Measurements from ENCODE around the gene SETBP1.

Gene SETBP1

GRCh38 chr18:44766450-44766849, 85.8 kb downstream of the SETBP1 start:
- DNase-seq = no peak

GRCh38 chr18:44767807-44768206, 87.1 kb downstream of the SETBP1 start:
- DNase-seq = no peak

- no peak for DNase-seq
Measured at GRCh38 chr18:44770641-44771040, 90.0 kb downstream of the SETBP1 start.

- no peak for DNase-seq
Measured at GRCh38 chr18:44771572-44771955, 90.9 kb downstream of the SETBP1 start.

- DNase-seq = no peak
Measured at GRCh38 chr18:44771956-44772917, 91.5 kb downstream of the SETBP1 start.

GRCh38 chr18:44773640-44774155, 93.0 kb downstream of the SETBP1 start:
- no peak for DNase-seq

GRCh38 chr18:44774191-44774590, 93.5 kb downstream of the SETBP1 start:
- no peak for DNase-seq

- no peak for DNase-seq
Measured at GRCh38 chr18:44777457-44778192, 96.9 kb downstream of the SETBP1 start.

GRCh38 chr18:44778788-44779187, 98.1 kb downstream of the SETBP1 start:
- DNase-seq = no peak

GRCh38 chr18:44779753-44780292, 99.1 kb downstream of the SETBP1 start:
- DNase-seq = no peak

- DNase-seq = no peak
Measured at GRCh38 chr18:44781886-44782285, 101.2 kb downstream of the SETBP1 start.

GRCh38 chr18:44782617-44783016, 101.9 kb downstream of the SETBP1 start:
- no peak for DNase-seq

- DNase-seq = no peak
Measured at GRCh38 chr18:44783371-44783770, 102.7 kb downstream of the SETBP1 start.

GRCh38 chr18:44786257-44786656, 105.6 kb downstream of the SETBP1 start:
- DNase-seq = no peak

GRCh38 chr18:44786688-44787087, 106.0 kb downstream of the SETBP1 start:
- peak; percentile 2 for DNase-seq

- DNase-seq = no peak
Measured at GRCh38 chr18:44788334-44788733, 107.6 kb downstream of the SETBP1 start.

GRCh38 chr18:44789710-44790109, 109.0 kb downstream of the SETBP1 start:
- DNase-seq = no peak

GRCh38 chr18:44790860-44791259, 110.2 kb downstream of the SETBP1 start:
- no peak for DNase-seq

GRCh38 chr18:44791520-44791919, 110.8 kb downstream of the SETBP1 start:
- no peak for DNase-seq

GRCh38 chr18:44792456-44793061, 111.9 kb downstream of the SETBP1 start:
- no peak for DNase-seq

- DNase-seq = no peak
Measured at GRCh38 chr18:44793194-44793593, 112.5 kb downstream of the SETBP1 start.

GRCh38 chr18:44793685-44794084, 113.0 kb downstream of the SETBP1 start:
- DNase-seq = no peak

GRCh38 chr18:44795241-44795640, 114.6 kb downstream of the SETBP1 start:
- DNase-seq = no peak
